GM18909 (cell line): ENCODE measurements around the gene HNF4A.
"Not testable (repeated sequence)": the region's sequence is repeated elsewhere in the genome, so short reads cannot be mapped to it uniquely, and the experiment has no call there.

Experiments
- ATAC-seq: cut with Tn5 transposase; IDR thresholded peaks from one replicate; pipeline ENCODE4 v1.9.1; 2021; ENCODE audit warnings: mild to moderate bottlenecking; ENCODE audit not compliant: unreplicated experiment, poor library complexity

Gene HNF4A

DNA sequence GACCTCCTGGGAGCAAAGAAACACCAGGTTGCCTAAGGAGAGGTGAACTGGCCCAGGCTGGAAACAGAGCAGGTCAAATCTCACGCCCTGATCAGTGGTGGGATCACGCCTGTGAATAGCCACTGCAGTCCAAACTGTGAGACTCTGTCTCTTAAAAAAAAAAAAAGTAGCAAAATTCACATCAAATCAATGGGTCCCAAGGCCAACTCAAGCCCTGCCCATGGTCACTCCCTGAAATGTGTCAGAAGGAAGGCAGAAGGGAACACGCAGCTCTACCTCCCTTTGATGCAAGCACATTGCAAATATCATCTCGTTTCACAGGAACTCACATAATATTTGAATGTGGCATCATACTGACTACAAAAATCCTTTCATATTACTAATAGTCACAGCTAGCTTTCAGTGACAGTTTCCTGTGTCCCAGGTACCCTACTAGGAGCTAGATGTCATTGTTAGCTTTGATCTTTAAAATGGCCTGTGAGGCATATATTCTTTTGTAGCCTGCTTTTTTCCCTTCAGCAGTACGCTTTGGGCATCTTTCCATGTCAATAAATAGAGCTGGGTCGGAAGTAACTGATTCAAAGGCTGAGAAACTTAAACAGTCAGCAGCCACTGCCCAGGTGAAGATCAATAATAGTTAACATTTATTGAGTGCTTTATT, 105.8 kb downstream of the HNF4A start:
- ATAC-seq: no peak

- no peak for ATAC-seq
Measured at GRCh38 chr20:44461803-44462174, 106.3 kb downstream of the HNF4A start.

DNA sequence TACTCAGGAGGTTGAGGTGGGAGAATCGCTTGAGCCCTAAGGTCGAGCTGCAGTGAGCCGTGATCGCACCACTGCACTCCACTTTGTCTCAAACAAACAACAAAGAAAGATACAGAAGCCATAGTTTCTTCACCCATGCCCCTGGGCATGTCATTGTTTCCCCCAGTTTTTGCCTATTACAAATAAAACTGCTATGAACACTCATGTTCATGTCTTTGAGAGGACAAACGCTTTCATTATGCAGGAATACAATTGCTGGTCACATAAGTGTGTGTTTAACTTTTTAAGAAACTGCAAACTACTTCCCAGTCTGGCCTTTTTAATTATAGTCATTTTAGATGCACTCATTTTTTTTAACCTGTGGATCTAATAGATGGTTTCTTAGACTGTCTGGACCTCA, 108.0 kb downstream of the HNF4A start:
- ATAC-seq: no peak

DNA sequence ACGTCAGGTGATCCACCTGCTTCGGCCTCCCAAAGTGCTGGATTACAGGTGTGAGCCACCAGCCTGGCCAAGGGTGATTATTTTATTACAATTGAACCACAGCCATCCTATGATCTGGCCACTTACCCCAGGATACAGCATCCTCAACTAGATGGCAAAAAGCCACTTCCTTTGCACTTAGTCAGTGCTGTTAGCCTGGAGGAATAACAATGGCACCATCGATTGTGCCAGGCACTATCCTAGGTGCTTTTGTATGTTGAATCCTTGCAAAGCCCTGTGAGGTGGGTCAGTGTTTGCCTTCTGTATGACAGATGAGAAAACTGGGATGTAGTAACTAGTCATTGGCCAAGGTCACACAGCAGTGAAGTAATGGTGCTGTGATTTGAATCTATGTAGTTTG, 109.0 kb downstream of the HNF4A start:
- ATAC-seq: no peak

GRCh38 chr20:44465001-44465560, 109.6 kb downstream of the HNF4A start:
- ATAC-seq: no peak

DNA sequence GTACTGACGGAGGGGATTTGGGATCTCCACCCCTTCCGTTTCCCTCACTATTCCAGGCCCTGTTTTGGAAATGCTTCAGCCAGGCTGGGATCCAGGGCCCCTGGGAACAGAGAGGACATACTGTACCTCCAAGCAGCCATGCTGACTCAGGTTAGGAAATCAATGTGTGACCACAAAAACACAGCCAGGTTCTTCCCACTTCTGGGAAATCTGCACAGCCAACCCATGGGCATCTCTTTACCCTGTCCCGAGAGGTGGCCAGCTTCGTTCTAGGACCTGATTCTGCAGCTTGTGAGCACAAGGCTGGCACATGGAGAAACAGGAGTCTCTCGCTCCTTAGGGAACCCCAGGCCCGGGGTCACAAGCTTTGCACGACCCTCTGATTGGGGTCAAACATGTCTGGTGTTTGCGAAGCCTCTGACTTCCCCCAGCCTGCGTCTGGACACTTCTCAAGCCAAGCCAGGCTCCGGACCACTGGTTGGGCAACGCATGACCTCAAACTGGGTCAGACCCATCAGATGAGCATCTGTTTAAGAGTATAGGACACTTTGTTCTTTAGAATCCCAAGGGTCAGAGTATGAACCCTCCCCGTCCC, 111.9 kb downstream of the HNF4A start:
- no peak for ATAC-seq

DNA sequence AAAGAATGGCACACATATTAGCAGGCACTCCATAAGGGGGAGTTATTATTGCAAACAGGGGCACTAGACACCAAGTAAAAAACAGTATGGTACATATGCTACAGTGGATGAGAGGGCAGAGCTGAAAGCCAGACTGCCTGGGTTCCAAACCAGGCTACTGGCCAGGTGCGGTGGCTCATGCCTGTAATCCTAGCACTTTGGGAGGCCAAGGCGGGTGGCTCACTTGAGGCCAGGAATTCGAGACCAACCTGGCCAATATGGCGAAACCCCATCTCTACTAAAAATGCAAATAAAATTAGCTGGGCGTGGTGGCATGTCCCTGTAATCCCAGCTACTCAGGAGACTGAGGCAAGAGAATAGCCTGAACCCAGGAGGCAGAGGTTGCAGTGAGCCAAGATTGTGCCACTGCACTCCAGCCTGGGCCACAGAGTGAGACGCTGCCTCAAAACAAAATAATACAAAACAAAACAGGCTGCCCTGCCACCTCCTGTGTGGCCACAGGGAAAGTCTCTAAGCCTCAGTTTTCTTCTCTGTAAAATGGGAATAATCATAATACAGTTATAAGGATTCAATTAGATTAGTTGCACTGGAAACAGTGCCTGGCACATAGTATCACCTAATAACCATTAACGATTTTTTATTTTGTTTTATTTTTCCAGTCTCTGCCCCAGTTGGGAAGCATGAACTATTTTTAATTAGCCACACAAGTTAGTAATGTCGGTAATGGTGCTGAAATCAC, 112.7 kb downstream of the HNF4A start:
- ATAC-seq: no peak

- no peak for ATAC-seq
Measured at GRCh38 chr20:44470327-44470726, 114.8 kb downstream of the HNF4A start.

- no peak for ATAC-seq
Measured at GRCh38 chr20:44471481-44471882, 116.0 kb downstream of the HNF4A start.

- ATAC-seq: not testable (repeated sequence)
Measured at GRCh38 chr20:44472283-44472682, 116.8 kb downstream of the HNF4A start.

DNA sequence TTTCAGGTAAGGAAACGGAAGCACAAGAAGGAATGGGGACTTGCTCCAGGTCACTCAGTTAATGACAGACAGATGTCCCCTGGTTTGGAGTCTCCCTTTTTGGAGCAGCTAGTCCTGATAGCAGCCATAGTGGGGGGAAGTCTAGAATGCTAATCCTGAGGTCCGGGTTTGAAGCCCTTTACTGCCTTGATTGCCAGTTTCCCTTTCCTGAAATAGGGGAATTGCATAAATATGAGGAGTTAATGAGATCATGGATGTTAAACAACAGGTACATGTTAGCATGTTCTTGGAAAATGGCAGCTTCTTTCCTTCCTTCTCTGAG, 119.8 kb downstream of the HNF4A start:
- no peak for ATAC-seq

DNA sequence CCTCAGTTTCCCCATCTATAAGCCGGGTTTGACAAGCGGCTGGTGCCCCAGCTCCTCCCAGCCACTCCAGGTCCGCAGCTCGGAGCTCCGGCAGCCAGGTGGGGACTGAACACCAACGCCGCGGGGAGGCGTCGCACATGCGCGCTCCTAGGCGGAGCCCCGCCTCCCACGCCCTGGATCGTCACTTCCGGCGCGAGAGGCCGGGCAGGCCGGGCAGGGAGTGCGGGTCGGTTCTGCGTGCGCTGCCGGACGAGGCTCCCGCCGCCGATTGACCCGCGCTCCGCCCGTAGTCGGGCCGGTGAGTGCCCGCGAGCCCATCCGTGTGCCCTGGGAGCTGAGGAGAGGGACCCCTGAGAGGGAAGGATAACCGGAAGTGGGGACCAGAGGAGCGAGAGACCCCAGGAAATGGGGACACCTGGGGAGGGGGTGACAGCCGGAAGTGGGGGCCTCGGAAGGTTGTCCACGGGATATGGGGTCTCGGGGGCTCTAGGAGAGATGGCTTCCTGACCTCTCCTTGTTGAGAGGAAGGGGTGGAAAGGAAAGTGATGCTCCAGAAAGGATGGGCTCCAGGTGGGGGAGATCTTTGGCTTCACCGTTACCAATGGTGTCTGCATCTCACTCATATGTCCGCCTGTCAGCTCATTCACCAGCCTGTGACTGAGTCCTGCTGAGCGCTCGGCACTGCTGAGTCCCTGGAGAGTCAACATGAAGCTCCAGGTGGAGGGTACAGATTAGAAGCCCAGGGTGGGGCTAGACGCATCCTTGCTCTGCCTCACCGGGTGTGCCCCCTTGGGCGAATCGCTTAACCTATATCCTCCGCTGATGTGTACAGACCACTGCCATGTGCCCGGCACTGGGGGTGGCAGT, 120.4 kb downstream of the HNF4A start, which contains the start of gene TTPAL:
TTPAL (plus strand) TSS at position 181 of the 867 bp plus-strand sequence. CDS start 4,126 bp downstream, outside the sequence.
- peak; percentile 91 for ATAC-seq

- ATAC-seq: no peak
Measured at GRCh38 chr20:44477151-44477550, 121.7 kb downstream of the HNF4A start.

DNA sequence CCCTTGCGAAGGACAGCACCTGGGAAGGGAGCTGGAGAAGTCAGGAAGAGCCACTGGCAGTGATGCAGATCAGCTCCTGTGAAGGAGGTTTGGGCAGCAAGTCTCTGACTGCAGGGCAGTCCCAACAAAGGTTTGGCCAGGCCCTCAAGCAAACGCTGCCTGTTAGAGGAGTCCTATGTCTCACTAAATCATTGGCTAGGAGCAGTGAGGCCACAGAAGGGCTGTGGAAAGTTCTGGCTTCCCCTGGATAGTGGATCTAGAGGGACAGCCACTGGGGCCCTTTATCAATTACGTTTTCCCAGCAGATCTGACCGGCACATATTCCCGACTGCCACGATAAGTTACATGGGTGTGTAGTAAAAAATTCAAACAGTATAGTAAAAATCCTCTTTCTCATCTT, 122.7 kb downstream of the HNF4A start:
- ATAC-seq: no peak

GRCh38 chr20:44479643-44480042, 124.1 kb downstream of the HNF4A start:
- no peak for ATAC-seq

DNA sequence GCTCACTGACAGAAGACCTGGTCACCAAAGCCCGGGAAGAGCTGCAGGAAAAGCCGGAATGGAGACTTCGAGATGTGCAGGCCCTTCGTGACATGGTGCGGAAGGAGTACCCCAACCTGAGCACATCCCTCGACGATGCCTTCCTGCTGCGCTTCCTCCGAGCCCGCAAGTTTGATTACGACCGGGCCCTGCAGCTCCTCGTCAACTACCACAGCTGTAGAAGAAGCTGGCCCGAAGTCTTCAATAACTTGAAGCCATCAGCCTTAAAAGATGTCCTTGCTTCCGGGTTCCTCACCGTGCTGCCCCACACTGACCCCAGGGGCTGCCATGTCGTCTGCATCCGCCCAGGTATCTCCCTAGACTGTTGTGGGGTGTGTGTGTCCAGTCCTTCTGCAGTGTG, 124.6 kb downstream of the HNF4A start:
- no peak for ATAC-seq

DNA sequence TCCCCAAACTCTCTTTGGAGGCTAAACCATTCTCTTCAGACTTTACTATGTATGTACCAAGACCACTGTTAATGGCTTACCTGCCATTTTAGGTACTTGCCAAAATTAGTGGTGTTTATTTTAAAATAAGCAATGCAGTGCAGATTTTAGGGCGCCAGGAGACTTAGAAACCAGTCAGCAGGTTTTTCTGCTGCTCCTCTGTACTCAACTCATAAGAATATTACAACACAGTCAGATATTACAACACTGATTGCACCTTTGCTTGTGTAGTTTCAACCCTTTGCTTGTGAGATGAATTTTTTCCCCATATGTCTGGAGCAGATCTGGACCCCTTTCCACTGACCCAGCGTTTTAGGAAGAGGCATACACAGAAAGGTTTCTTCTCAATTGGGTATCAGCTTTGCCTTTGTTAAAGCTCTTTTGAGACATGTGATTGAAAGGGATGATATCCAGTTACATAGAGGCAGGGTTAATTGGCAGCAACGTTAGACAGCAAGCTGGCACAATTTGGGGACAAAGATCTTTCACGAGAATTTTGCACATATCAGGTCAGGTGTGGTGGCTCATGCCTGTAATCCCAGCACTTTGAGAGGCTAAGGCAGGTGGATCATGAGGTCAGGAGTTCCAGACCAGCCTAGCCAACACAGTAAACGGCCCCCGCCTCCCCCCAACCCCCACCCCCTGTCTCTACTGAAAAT, 126.4 kb downstream of the HNF4A start:
- no peak for ATAC-seq

GRCh38 chr20:44483112-44483511, 127.6 kb downstream of the HNF4A start:
- ATAC-seq: no peak
